Ureter (tissue), 1 donor: ENCODE results near the gene FMO3. TPM values are rescaled to one million over a fixed set of nuclear protein-coding genes. Genes with fewer than 3 reads are reported as not detected.

Source experiments
- DNase-seq: peaks from one replicate; pipeline ENCODE4 v3.0.0-alpha.2; 2020; ENCODE audit warnings: low spot score
- total RNA-seq: library from RNA; stranded (reverse); gene quantifications from one replicate; pipeline ENCODE4 v1.2.4, GENCODE V29; 2023
- donor health status: DM: yes; HTN: yes; CAD: no.

The FMO3 gene
- total RNA-seq, 1 donor from 2014 or later, result 0.65 TPM

- no peak for DNase-seq
These were observed 68.4 kb downstream of the FMO3 start for GRCh38 chr1:171159148-171159547.

DNA sequence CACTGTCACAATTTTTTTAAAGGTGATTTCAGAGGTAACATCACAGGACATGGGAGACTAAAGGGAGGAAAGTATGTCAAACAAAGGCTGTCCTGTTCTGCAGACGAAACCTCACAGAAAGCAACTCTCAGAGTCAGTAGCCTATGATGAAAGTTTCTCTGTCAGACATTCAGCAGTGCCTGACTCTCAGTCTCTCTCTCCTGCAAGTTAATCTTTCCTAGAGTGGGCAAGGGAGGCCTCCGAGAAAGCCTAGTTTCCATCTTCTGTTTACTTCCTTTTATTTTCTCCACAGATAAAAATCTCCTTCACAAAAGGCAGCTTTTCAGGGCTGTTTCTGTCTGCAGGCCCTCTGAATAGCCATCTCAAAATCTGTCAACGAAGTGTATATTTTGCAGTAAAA, 69.5 kb downstream of the FMO3 start:
- DNase-seq, result no peak

DNA sequence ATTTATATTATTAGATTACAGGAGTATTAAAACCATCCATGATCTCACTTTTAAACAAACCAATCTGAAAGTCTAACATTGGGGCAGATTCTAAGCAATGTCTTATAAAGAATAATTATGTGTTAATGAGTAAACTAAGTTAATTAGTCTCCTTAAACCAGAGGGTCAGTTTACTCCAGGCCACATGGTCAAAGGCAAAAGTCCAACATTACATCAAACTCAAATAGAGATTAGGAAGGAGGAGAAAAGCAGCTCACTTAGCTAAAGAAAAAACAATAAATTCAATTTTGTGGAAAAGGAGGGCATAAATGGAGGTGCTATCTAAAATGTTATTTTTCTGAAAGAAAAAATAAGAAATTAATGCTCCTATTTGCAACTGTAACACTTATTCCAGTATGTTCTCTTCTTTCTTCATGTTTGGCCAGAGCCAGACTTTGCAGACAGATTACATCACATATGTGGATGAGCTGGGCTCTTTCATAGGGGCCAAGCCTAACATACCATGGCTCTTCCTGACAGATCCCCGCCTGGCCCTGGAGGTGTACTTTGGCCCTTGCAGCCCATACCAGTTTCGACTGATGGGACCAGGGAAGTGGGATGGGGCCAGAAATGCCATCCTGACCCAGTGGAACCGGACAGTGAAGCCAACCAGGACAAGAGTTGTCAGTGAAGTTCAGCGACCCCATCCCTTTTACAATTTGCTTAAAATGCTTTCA, 70.1 kb downstream of the FMO3 start:
- no peak for DNase-seq

DNA sequence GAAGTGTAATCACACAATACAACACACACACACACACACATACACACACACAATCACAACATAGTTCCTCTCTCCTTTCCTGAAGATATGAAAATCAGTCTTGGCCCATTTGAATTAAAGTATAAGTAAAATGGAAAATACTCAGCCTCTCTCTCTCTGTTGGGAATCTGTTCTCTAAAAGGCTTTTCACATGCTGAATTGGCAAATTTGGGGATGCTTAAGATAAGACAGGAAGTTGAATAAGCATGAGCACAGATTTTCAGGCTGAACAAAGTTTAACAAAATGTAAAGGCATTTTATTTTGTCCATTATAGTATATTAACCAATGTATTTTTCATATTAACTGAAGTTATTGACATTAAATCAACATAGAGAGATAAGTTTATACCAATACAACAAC, 70.7 kb downstream of the FMO3 start:
- no peak for DNase-seq

DNA sequence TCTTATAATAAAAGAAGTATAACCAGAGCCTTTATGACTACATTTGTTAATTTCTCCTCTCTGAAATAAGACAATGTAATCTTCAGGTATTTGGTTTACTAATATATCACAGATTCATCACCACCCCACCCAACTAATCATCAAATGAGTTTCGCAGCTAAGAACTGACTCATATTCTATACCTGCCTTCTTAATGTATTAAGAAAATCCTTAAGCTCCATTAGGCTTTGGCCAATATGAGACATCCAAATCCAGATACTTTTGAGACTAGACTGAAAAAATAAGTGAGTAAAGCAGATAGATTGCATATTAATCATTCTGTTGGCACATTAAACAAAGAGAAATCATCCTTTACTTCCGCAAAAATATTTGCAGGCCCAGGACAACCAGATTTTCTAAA, 75.7 kb downstream of the FMO3 start:
- no peak for DNase-seq

Other genes starting within 250 kb of the FMO3 start
- gene MROH9, start 155.4 kb upstream of the FMO3 start, total RNA-seq, result not detected
- 6.7 TPM for gene FMO2, start 94.4 kb downstream of the FMO3 start, total RNA-seq
- 0.18 TPM for gene FMO1, start 157.6 kb downstream of the FMO3 start, total RNA-seq
- gene FMO4, start 223.3 kb downstream of the FMO3 start, total RNA-seq, result 5.1 TPM